DMS53 (cell line): Measurements from ENCODE around the gene TUBB.
"Not testable (repeated sequence)": the region's sequence is repeated elsewhere in the genome, so short reads cannot be mapped to it uniquely, and the experiment has no call there.

Source experiments
- DNase-seq: peaks from one replicate; lab custom pipeline; 2025; lab: John Stamatoyannopoulos, UW

Gene TUBB

DNA sequence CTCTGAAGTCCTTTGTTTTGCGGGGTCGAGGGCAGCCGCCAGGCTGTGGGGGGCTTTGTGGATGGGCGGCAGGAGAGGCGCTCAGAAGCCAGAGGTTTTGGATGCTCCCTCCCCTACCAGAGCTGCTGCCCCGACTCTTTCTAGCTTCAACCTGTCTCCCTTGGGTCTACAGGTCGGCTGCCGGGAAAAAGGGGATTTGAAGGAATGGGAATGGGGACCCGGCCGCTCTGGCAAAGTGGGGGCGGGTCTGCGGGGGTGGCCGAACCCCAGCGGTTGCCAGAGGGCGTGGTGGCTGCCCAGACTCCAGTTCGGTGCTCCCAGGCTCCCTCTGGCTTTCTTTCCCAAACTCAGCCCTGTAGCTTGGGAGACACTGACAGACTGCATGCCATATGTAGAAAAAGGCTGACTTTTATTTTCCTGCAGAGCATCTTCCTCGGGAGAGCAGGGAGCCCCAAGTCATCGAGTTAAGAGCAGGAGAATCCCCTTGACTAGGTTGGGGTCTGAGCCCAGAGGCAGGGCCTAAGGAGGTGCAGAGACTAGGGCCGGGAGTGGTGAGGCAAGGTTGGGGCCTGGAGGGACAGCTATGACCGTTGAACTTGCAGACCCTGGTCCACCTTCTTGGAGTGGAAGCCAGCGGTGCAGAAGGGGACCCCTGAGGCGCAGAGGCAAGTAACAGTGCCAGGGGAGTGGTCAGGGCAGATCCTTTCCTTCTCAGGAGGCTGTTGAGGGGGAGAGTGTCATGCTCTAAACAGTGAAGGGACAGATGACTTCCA lies 32.3 kb upstream of the TUBB start:
- peak; percentile 65 for DNase-seq

- no peak for DNase-seq
Measured at GRCh38 chr6:30688569-30688968, 31.6 kb upstream of the TUBB start.

DNA sequence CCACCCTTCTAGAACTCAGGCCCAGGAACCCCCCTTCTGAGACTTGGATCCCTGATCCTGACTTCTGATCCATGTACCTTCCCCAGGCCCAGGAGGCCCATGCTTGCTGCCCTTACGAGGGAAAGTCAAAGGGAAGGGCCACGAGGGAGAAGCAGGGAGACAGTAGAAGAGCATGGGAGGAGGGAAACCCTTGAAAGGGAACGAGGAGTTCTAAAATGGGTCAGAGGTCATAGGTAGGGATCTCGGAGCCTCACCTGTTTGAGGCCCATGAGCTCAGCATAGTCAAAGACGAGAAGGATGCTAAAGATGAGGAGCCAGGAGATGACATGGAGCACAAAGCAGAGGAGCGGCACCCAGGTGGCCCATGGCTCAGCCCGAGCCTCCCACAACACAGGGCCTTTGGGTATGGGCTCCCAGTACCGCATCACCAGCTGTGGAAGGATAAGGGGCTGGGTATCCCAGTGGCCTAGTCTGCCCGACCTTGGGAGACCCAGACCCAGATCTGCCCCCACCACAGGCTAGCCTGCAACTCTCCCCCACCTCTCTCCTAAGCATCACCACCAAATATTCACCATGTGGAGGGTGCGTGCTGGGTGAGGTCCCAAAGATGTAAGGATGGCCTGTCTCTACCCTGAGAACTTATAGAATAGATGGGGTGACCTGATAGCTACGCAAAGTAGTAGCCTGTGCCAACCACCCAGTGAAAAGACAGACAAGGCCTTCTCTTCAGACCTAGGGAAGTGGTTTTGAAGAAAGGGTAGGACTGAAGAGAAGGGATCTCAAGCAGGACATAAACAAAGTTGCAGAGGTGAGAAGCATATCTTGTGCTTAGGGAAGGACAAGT lies 30.9 kb upstream of the TUBB start:
- DNase-seq, result no peak

DNA sequence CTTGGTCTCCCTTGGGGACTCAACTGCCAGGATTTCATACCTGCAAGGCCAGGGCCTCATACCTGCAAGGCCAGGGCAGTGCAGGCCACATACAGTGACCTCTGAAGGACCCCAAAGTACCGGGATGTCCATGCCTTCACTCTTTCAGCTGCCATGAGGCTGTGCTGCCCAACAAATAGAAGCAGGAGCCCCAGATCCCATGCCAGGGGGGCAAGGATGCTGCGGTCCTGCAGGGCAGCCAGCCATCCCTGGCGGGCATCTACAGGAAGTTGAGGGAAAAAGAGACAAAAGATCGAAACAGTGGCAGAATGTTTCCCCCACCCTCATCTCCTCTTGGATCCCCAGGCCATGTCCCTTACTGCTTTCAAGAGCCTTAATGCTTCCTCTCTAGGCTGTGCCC lies 30.2 kb upstream of the TUBB start:
- no peak for DNase-seq

GRCh38 chr6:30690403-30691207 lies 29.5 kb upstream of the TUBB start, which contains the start of gene NRM:
TSS of gene NRM (minus strand) at chr6:30690984. CDS start at chr6:30690974, 10 bp downstream.
- peak; percentile 95 for DNase-seq

- DNase-seq, result no peak
Measured at GRCh38 chr6:30691208-30691847, 28.8 kb upstream of the TUBB start.

DNA sequence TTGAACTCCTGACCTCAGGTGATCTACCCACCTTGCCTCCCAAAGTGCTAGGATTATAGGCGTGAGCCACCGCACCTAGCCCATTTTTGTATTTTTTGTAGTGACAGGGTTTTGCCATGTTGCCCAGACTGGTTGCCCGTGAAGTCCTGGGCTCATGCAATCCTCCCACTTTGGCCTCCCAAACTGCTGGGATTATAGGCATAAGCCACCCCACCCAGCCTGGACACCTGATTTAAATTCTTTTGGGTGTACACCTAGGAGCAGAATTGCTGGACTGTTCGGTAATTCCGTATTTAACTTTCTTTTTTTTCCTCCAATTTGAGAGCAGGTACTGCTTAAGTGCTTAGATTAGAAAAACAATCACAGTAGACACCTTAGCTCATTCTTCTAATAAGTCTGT lies 23.7 kb upstream of the TUBB start:
- DNase-seq, result no peak

DNA sequence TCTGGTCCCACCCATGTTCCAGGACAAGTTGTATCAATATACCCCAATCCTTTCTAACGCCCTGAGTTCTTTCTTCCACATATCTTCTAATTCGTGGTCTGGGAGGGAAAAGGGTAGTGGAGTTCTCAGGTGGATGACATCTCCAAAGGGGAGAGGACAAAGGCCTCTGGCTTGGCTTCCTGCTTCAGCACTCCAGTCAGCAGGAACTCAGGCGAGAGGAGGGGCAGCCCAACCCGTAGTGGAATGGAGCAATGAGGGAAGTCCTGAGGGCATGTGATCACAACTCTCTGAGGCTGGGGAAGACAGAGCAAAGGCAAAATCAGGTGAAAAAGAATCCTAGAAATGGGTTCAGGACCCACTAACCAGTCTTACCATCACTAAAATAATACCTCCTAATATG lies 19.8 kb upstream of the TUBB start:
- DNase-seq, result no peak

GRCh38 chr6:30703011-30703410 lies 17.1 kb upstream of the TUBB start:
- DNase-seq, result no peak

DNA sequence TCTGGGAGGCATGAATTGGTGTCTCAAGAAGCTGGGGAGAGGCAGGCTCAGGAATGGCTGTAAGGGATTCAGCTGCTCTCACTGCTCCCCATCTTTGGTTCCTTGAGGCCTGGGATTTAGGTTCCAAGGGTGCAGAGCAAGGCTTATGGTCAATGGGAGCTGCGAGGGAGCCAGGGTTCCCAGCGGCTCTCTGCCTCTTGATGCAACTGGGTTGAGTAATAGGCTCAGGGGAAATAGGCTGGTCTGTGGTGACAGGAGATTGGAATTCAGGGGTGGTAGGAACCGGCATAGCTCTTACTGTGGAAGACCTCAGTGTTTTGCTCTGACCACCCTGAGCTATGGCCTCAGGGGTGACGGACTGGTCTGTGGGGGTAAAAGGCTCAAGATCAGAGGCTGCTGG lies 16.3 kb upstream of the TUBB start:
- no peak for DNase-seq

DNA sequence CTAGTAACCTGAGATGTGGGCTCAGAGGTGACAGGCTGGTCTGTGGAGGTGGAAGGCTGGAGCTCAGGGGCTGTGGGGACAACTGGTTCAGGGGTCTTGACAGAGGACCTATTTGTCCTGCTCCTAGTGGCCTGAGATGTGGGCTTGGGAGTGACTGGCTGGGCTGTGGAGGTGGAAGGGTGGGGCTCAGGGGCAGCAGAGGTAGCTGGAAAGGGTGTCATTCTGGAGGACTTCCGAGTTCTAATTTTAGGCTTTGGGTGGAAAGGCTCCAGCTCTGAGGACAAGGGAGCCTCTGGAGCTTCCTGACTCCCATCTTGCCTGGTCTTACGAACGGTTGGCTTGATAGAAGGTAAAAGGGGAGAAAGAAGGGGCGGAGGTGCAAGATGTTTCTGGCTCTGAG lies 14.5 kb upstream of the TUBB start:
- no peak for DNase-seq

- DNase-seq, result peak; percentile 91
Measured at GRCh38 chr6:30707281-30707850, 12.8 kb upstream of the TUBB start.

- no peak for DNase-seq
Measured at GRCh38 chr6:30709101-30709868, 10.9 kb upstream of the TUBB start.

- no peak for DNase-seq
Measured at GRCh38 chr6:30711758-30712380, 8.3 kb upstream of the TUBB start.

GRCh38 chr6:30712441-30712945 lies 7.7 kb upstream of the TUBB start:
- no peak for DNase-seq

DNA sequence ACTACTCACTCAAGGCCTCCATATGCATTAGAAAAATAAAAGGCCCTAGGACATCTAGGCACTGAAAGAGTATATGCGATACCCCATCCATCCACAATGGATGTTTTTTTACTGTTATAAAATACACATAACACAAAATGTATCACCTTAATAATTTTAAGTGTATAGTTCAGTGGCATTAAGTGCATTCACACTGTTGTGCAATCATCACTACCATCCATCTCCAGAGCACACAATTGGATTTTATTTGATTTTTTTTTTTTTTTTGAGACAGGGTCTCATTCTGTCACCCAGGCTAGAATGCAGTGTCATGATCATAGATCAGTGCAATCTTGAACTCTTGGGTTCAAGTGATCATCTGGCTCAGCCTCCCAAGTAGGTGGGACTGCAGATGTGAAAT lies 5.9 kb upstream of the TUBB start:
- no peak for DNase-seq

DNA sequence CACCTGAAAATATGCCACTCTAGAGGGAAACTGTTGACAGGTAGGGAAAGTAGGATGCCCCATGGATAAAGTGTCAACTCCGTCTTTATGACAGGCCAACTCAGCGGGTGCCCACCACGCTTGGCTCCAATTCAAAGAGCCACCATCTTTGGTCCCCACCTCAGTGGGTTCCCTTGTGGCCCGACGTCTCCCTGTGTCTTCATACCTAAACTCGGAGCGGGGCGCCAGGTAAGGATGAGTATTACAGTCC lies 3.3 kb upstream of the TUBB start:
- DNase-seq, result no peak

GRCh38 chr6:30717129-30717844 lies 2.9 kb upstream of the TUBB start, which contains the start of gene MDC1:
TSS of gene MDC1 (minus strand) at chr6:30717281. CDS start at chr6:30715175, 2,106 bp downstream.
- DNase-seq, result peak; percentile 100

- not testable (repeated sequence) for DNase-seq
Measured at GRCh38 chr6:30717845-30718720, 2.1 kb upstream of the TUBB start.
